Panc1 (cell line): ENCODE measurements around the gene SLC44A3. TPM values are rescaled to one million over a fixed set of nuclear protein-coding genes. Genes with fewer than 3 reads are reported as not detected.

Experiments
- ATAC-seq: fragments of 200-7000 bp; cut with Tn5 transposase; 2 replicates; pipeline ENCODE4 v1.9.1; 2020; ENCODE audit warnings: mild to moderate bottlenecking, moderate library complexity
- BruUV-seq: library from RNA; stranded (reverse); fragments of 400-500 nt; replicated peaks from 2 replicates; lab custom pipeline; 2021; lab: Mats Ljungman, UMichigan
- CTCF ChIA-PET: fragments of 300-600 bp; sonication (Branson Sonifier 250); formaldehyde crosslinking; loops from one replicate; lab custom pipeline; 2022; ENCODE audit warnings: antibody characterized with exemption; lab: Charles Lee
- POLR2A ChIA-PET: fragments of 300-600 bp; sonication (Branson Sonifier 250); formaldehyde crosslinking; loops from one replicate; lab custom pipeline; 2022; ENCODE audit warnings: antibody characterized with exemption; lab: Charles Lee
- DNase-seq: peaks from one replicate; pipeline ENCODE4 v3.0.0-alpha.2; 2010; ENCODE audit warnings: low read depth, low spot score
- H3K27ac ChIP-seq: 2 replicates; pipeline ENCODE4 v1.5.1; 2011; ENCODE audit warnings: mild to moderate bottlenecking, low read length, inconsistent platforms
- H3K27me3 ChIP-seq: fragments of 200-500 bp; sonication (Bioruptor generic); 2 replicates; pipeline ENCODE4 v1.6.0; 2014; ENCODE audit warnings: low read length, inconsistent platforms; ENCODE audit not compliant: control insufficient read depth, insufficient read depth
- H3K36me3 ChIP-seq: fragments of 200-500 bp; sonication (Bioruptor generic); 2 replicates; pipeline ENCODE4 v1.5.1; 2014; ENCODE audit warnings: inconsistent platforms, mild to moderate bottlenecking, low read length, moderate library complexity; ENCODE audit not compliant: control insufficient read depth, insufficient read depth
- H3K4me1 ChIP-seq: 2 replicates; pipeline ENCODE4 v1.5.1; 2011; ENCODE audit warnings: inconsistent platforms, mild to moderate bottlenecking, low read length, moderate library complexity; ENCODE audit not compliant: control insufficient read depth, insufficient read depth
- H3K4me3 ChIP-seq, 2 experiments: 2 replicates each; pipeline ENCODE4 v1.5.1; 2011 to 2012; ENCODE audit warnings: low read depth in 2 of 2, low read length in 2 of 2, mild to moderate bottlenecking in 2 of 2, inconsistent platforms in 1 of 2, moderate library complexity in 1 of 2
- H3K9me3 ChIP-seq: fragments of 200-500 bp; sonication (Bioruptor generic); 2 replicates; pipeline ENCODE4 v1.5.1; 2014; ENCODE audit warnings: low read depth, mild to moderate bottlenecking, inconsistent platforms, low read length, moderate library complexity; ENCODE audit not compliant: control insufficient read depth, insufficient read depth
- CTCF ChIP-seq: fragments of 450-650 bp; IDR thresholded peaks from 2 replicates; pipeline ENCODE4 v1.5.1; 2017; ENCODE audit warnings: mild to moderate bottlenecking
- POLR2AphosphoS5 ChIP-seq: IDR thresholded peaks from 2 replicates; pipeline ENCODE4 v1.6.1; 2012; ENCODE audit warnings: mild to moderate bottlenecking, low read depth, low read length, moderate library complexity
- REST ChIP-seq, 2 experiments: IDR thresholded peaks; 2 replicates each; pipeline ENCODE4 v1.6.1; 2011 to 2012; ENCODE audit warnings: low read depth in 2 of 2, control low read depth in 1 of 2, low read length in 1 of 2, mild to moderate bottlenecking in 1 of 2, moderate library complexity in 1 of 2; ENCODE audit not compliant: insufficient read depth in 1 of 2
- SIN3A ChIP-seq: IDR thresholded peaks from 2 replicates; pipeline ENCODE4 v1.6.1; 2012; ENCODE audit warnings: low read depth, mild to moderate bottlenecking, low read length, moderate library complexity, borderline replicate concordance; ENCODE audit not compliant: insufficient read depth
- TCF7L2 ChIP-seq: IDR thresholded peaks from 2 replicates; pipeline ENCODE4 v1.6.1; 2011; ENCODE audit warnings: mild to moderate bottlenecking, low read depth, low read length, inconsistent platforms
- in situ Hi-C: cut with HindIII; loops from 2 replicates; pipeline ENCODE4 v1.10.0; 2016; ENCODE audit warnings: low sequenced_read_pairs, low pct_unique_long_range_greater_than_20kb
- intact Hi-C: fragments of 100-400 bp; cut with micrococcal nuclease; formaldehyde crosslinking; loops from one replicate; pipeline ENCODE4 v1.10.0; 2022; ENCODE audit not compliant: unreplicated experiment
- total RNA-seq: library from RNA; stranded (reverse); gene quantifications from one replicate; pipeline ENCODE4 v1.2.1, GENCODE V29; 2021; ENCODE audit not compliant: unreplicated experiment

The SLC44A3 gene
- total RNA-seq, 1 experiment from 2014 or later = 1.3 TPM

- no TSS peak for BruUV-seq
- ATAC-seq (no peak), DNase-seq (no peak)
- CTCF ChIA-PET = no interaction called here
- intact Hi-C loops (no loop called here), in situ Hi-C loops (no loop called here)
- Histone ChIP-seq H3K27me3 (no peaks in the 10 kb centered on the region), H3K4me1 (no peaks in the 10 kb centered on the region), H3K27ac (no peak overlapping the region), H3K36me3 (peaks cover 2% of the 10 kb centered on the region; the same call in 1 of the 2 replicates), H3K9me3 (no peaks in the 10 kb centered on the region), H3K4me3 (no peak overlapping the region)
- TF ChIP-seq TCF7L2 (no peak), SIN3A (no peak), REST (IDR thresholded peaks at IDR 0.05; ENCODE audit: insufficient read depth in 1 of 2, low read depth in 2 of 2, low read length in 1 of 2) (no peak), CTCF (no peak), POLR2AphosphoS5 (no peak)
- POLR2A ChIA-PET = no interaction called here
Measured at GRCh38 chr1:94905207-94905606, 85.0 kb downstream of the SLC44A3 start.

- no TSS peak for BruUV-seq
- no peak for TF ChIP-seq POLR2AphosphoS5
- TF ChIP-seq SIN3A = no peak
- no peak for TF ChIP-seq CTCF
- no peak for TF ChIP-seq TCF7L2
- TF ChIP-seq REST (IDR thresholded peaks at IDR 0.05; ENCODE audit: insufficient read depth in 1 of 2, low read depth in 2 of 2, low read length in 1 of 2) = no peak
- intact Hi-C loops (no loop called here), in situ Hi-C loops (no loop called here)
- H3K27me3 ChIP-seq = no peaks in the 10 kb centered on the region
- H3K4me1 ChIP-seq = no peaks in the 10 kb centered on the region
- H3K36me3 ChIP-seq = peaks cover 2% of the 10 kb centered on the region; the same call in 1 of the 2 replicates
- CTCF ChIA-PET = no interaction called here
- ATAC-seq (no peak), DNase-seq (no peak)
- H3K9me3 ChIP-seq = no peaks in the 10 kb centered on the region
- POLR2A ChIA-PET = no interaction called here
- no peak overlapping the region for H3K4me3 ChIP-seq
- H3K27ac ChIP-seq = no peak overlapping the region
Measured at GRCh38 chr1:94906382-94906781, 86.2 kb downstream of the SLC44A3 start.
